GM10847 (cell line): Measurements from ENCODE around the gene DERA.

Experiments used
- POLR2A ChIP-seq: IDR thresholded peaks from 2 replicates; pipeline ENCODE4 v1.6.1; 2011; ENCODE audit not compliant: insufficient read length; ENCODE audit errors: extremely low read depth

DERA gene

DNA sequence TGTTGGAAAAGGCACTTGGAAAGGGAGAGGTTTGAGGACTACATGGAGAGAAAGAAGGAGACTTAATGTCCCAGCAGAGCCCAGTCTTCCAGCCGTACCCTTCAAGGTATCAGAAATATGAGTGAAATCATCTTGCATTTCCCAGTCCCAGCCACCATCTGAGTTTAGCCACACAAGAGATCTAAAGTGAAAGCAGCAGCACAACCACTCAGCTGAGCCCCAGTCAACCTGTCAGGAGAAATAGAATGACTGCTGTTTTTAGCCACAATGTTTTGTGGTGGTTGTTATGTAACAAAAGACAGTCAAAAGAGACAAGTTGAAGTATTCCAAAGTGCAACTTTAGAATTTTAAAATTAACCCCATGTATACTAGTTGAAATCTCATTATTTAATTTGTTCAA lies 28.0 kb downstream of the DERA start:
- TF ChIP-seq POLR2A = no peak

DNA sequence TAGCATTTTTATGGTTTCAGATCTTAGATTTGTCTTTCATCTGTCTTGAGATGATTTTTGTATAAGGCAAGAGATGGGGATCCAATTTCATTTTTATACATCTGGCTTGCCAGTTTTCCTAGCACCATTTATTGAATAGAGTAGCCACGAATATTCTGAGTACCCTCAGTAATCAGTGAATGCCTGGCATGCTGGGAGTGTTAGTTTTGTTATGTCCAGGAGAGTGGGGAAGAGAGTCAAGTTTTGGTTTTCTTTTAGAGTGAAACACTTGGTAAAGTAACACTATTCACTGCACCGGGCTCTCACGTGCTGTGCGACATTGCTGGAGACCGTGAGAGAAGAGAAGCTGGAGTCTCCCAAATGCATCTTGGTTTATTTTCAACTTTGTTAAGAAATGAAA lies 31.3 kb downstream of the DERA start:
- TF ChIP-seq POLR2A = no peak

GRCh38 chr12:15955281-15955680 lies 44.1 kb downstream of the DERA start:
- TF ChIP-seq POLR2A = no peak

- no peak for TF ChIP-seq POLR2A
These were observed 44.9 kb downstream of the DERA start for GRCh38 chr12:15956010-15956409.

GRCh38 chr12:15956413-15957185 lies 45.5 kb downstream of the DERA start:
- no peak for TF ChIP-seq POLR2A

DNA sequence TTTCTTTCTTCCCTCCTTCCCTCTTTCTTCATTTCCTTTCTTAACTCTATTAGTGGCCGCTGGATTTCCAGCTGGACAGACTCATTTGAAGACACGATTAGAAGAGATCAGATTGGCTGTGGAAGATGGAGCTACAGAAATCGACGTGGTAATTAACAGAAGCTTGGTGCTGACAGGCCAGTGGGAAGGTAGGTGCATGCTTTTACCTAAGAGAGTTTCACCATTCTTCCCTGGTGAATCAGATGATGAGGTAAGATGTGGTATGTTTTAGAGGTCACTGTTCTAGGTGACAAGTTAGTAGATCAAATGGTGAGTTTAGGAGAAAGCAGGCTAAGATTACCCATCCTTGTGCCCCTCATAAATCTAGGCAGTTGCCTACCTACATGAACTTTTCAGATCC lies 51.6 kb downstream of the DERA start:
- no peak for TF ChIP-seq POLR2A

GRCh38 chr12:15963271-15963670 lies 52.1 kb downstream of the DERA start:
- TF ChIP-seq POLR2A = no peak

DNA sequence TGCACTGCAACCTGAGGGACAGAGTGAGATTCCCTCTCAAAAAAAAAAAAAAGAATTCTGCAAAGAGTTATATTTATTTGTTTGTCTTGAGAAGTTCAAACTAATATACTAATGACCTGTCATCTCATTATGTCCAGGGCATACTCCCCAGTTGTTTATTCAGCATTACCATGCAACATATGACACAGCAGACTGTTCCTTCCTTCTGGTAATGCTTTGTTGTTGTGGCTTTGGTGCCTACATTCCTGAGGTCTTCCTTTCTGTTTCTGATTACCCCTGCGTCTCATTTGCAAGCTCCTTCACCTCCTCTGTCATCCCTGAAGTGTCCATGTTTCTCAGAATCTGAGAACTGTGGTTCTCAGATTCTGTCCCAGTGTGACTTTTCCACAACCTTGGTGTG lies 55.3 kb downstream of the DERA start:
- TF ChIP-seq POLR2A = no peak

DNA sequence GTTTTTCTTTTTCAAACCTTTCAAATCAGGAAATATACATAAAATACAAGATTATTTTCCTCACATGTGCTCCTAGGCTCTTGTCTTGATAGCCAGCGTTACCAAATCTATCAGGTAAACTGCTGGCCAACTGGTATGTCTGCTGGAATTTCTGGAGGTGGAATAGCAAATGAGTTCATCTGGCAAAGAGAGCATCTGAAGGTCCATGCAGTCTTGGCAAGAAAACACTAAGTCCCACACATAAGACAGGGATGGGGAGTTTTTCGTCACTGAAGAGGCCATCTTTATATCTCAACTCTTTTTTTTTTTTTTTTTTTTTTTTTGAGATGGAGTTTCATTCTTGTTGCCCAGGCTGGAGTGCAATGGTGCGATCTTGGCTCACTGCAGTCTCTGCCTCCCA lies 60.1 kb downstream of the DERA start:
- TF ChIP-seq POLR2A = no peak

DNA sequence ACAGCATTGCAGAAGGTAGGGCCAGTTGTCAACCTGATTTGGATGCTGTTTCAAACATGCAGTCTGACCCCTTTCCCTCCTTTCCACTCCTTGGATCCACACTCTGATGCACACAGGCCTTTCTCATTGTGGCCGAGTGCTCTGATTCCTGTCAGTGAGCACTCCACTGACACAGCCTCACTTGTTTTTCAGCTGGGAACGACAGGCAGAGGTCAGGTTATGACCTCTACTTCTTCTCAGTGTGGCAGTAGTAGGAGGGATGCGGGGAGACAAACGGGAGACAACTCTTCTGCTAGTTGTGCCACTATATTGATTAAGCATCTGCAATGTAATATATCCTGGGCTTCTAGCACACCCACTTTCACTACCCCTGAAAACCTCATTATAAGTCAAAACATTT lies 61.8 kb downstream of the DERA start:
- no peak for TF ChIP-seq POLR2A

- TF ChIP-seq POLR2A = no peak
These were observed 67.1 kb downstream of the DERA start for GRCh38 chr12:15977999-15978951.

GRCh38 chr12:15979096-15980092 lies 68.3 kb downstream of the DERA start:
- TF ChIP-seq POLR2A = no peak

DNA sequence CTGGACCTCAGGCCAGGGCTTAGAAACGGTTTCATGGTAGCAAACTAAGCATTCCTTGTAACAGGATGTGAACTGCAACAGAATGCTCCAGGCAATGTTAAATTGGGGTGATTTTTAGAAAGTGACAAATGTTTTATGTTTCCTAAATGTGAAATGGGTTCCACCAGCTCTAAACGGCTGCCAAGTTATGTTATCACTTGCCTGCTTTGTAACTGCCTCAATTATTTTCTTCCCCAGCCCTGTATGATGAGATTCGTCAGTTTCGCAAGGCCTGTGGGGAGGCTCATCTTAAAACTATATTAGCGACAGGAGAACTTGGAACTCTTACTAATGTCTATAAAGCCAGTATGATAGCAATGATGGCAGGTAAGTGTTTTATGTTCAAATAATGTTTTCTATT lies 70.9 kb downstream of the DERA start:
- TF ChIP-seq POLR2A = no peak

DNA sequence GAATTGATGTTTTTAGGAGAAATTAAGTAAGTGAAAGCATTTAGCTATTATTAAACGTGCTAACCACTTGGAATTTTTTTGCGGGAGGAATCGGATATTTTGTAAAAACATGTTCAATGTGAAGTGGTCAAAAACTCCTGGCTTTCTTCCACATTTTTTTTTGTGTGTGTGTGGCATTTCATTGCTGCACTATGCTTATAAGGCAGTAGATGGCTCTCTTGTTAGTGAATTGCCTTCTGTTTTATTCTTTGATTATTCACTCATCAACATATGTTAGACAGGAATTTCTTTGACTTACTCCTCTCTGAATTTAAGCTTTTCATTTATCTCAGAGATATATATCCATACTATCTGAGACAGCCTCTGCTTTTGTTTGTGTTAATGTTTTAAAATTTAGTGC lies 71.3 kb downstream of the DERA start:
- no peak for TF ChIP-seq POLR2A

- TF ChIP-seq POLR2A = no peak
These were observed 71.8 kb downstream of the DERA start for GRCh38 chr12:15982921-15983320.

DNA sequence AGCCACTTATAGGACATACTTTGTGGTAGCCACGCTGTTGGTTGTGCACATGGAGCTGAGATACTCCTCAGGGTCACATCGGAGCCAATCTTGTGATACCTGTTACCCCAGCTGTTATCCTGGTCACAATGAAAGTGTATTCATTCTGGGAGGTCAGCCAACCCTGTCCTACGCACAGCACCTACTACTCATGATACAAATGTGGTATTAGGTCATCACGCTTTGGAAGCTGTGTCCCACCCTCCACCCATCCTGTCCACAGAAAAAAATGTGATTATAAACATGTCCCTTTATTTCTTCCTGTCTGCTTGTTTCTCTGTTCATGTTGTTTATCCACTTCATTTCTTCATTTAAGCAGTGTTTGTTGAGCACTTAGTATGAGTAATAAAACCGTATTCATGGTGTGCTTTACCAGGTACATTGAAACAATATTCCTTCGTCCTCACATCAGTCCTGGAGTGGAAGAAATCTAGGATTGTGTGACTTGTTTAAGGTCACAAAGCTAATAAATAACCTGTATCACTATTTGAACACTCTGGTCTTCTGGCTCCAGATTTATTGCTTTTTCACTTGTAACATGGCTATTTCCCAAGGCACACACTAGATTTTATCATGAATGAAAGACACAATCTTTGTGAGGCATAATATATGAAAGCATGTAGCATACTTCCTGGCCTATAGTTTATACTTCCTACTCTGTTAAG lies 73.1 kb downstream of the DERA start:
- no peak for TF ChIP-seq POLR2A
